ENCODE results near the gene ROPN1L. TPM values are rescaled to one million over a fixed set of nuclear protein-coding genes. Genes with fewer than 3 reads are reported as not detected.

ROPN1L gene
- total RNA-seq, 1 donor from 2014 or later: 0.77 TPM

GRCh38 chr5:10434392-10434791 is 7.3 kb upstream of the ROPN1L start:
- Mint-ChIP-seq H3K9me3 (ENCODE audit: unreplicated experiment) (no peaks in the 10 kb centered on the region), H3K27me3 (ENCODE audit: low read depth, unreplicated experiment) (no peaks in the 10 kb centered on the region), H3K4me1 (ENCODE audit: low read depth, unreplicated experiment) (peaks cover 5% of the 10 kb centered on the region), H3K27ac (ENCODE audit: unreplicated experiment) (no peak overlapping the region), H3K36me3 (ENCODE audit: low read depth, unreplicated experiment) (peaks cover 14% of the 10 kb centered on the region), H3K4me3 (ENCODE audit: unreplicated experiment) (no peak overlapping the region)
- TF ChIP-seq EZH2 (IDR thresholded peaks at IDR 0.05; ENCODE audit: insufficient read depth, low read length): no peak
- no peak for TF ChIP-seq CTCF (IDR thresholded peaks at IDR 0.05; ENCODE audit: insufficient read depth, low read depth, low read length)
- Histone ChIP-seq H3K27ac (ENCODE audit: low read depth, low read length) (peak overlapping the region; percentile 22), H3K4me1 (ENCODE audit: insufficient read depth, low read length) (peaks cover 16% of the 10 kb centered on the region), H4K20me1 (ENCODE audit: insufficient read depth, low read length) (peaks cover 39% of the 10 kb centered on the region), H3K9ac (ENCODE audit: low read length) (no peak overlapping the region), H3K4me3 (ENCODE audit: insufficient read depth, low read depth, low read length) (no peak overlapping the region), H3K27me3 (ENCODE audit: insufficient read depth, low read length) (no peaks in the 10 kb centered on the region), H3K9me3 (ENCODE audit: insufficient read depth, low read depth, low read length) (no peaks in the 10 kb centered on the region), H3K79me2 (ENCODE audit: insufficient read depth, low read length) (no peaks in the 10 kb centered on the region), H3K4me2 (ENCODE audit: low read length) (peak overlapping the region; percentile 27), H3K36me3 (ENCODE audit: insufficient read depth, low read length) (peaks cover 46% of the 10 kb centered on the region), H2AFZ (ENCODE audit: low read depth, low read length) (no peak overlapping the region)
- FAIRE-seq (no peak), DNase-seq (ENCODE audit: low read depth) (peak; percentile 69)

- peaks cover 15% of the 10 kb centered on the region for H4K20me1 ChIP-seq (ENCODE audit: insufficient read depth, low read length)
- H3K27ac Mint-ChIP-seq (ENCODE audit: unreplicated experiment): no peak overlapping the region
- no peaks in the 10 kb centered on the region for H3K27me3 ChIP-seq (ENCODE audit: insufficient read depth, low read length)
- no peaks in the 10 kb centered on the region for H3K9me3 Mint-ChIP-seq (ENCODE audit: unreplicated experiment)
- H3K36me3 ChIP-seq (ENCODE audit: insufficient read depth, low read length): peaks cover 20% of the 10 kb centered on the region
- peaks cover 11% of the 10 kb centered on the region for H3K4me1 Mint-ChIP-seq (ENCODE audit: low read depth, unreplicated experiment)
- H3K27ac ChIP-seq (ENCODE audit: low read depth, low read length): no peak overlapping the region
- no peaks in the 10 kb centered on the region for H3K9me3 ChIP-seq (ENCODE audit: insufficient read depth, low read depth, low read length)
- TF ChIP-seq EZH2 (IDR thresholded peaks at IDR 0.05; ENCODE audit: insufficient read depth, low read length) (no peak), CTCF (IDR thresholded peaks at IDR 0.05; ENCODE audit: insufficient read depth, low read depth, low read length) (no peak)
- no peak overlapping the region for H2AFZ ChIP-seq (ENCODE audit: low read depth, low read length)
- no peaks in the 10 kb centered on the region for H3K79me2 ChIP-seq (ENCODE audit: insufficient read depth, low read length)
- no peak overlapping the region for H3K4me3 ChIP-seq (ENCODE audit: insufficient read depth, low read depth, low read length)
- no peak overlapping the region for H3K9ac ChIP-seq (ENCODE audit: low read length)
- FAIRE-seq (no peak), DNase-seq (ENCODE audit: low read depth) (no peak)
- H3K36me3 Mint-ChIP-seq (ENCODE audit: low read depth, unreplicated experiment): peaks cover 2% of the 10 kb centered on the region
- no peak overlapping the region for H3K4me3 Mint-ChIP-seq (ENCODE audit: unreplicated experiment)
- H3K4me2 ChIP-seq (ENCODE audit: low read length): no peak overlapping the region
- peaks cover 2% of the 10 kb centered on the region for H3K27me3 Mint-ChIP-seq (ENCODE audit: low read depth, unreplicated experiment)
- peaks cover 28% of the 10 kb centered on the region for H3K4me1 ChIP-seq (ENCODE audit: insufficient read depth, low read length)
Observed at GRCh38 chr5:10438301-10438700, 3.4 kb upstream of the ROPN1L start.

- Mint-ChIP-seq H3K9me3 (ENCODE audit: unreplicated experiment) (no peaks in the 10 kb centered on the region), H3K36me3 (ENCODE audit: low read depth, unreplicated experiment) (no peaks in the 10 kb centered on the region), H3K4me1 (ENCODE audit: low read depth, unreplicated experiment) (peaks cover 6% of the 10 kb centered on the region), H3K4me3 (ENCODE audit: unreplicated experiment) (no peak overlapping the region), H3K27ac (ENCODE audit: unreplicated experiment) (no peak overlapping the region), H3K27me3 (ENCODE audit: low read depth, unreplicated experiment) (peaks cover 2% of the 10 kb centered on the region)
- no peak overlapping the region for H3K4me2 ChIP-seq (ENCODE audit: low read length)
- H4K20me1 ChIP-seq (ENCODE audit: insufficient read depth, low read length): peaks cover 10% of the 10 kb centered on the region
- DNase-seq (ENCODE audit: low read depth): no peak
- H3K79me2 ChIP-seq (ENCODE audit: insufficient read depth, low read length): no peaks in the 10 kb centered on the region
- no peak overlapping the region for H3K4me3 ChIP-seq (ENCODE audit: insufficient read depth, low read depth, low read length)
- TF ChIP-seq CTCF (IDR thresholded peaks at IDR 0.05; ENCODE audit: insufficient read depth, low read depth, low read length) (no peak), EZH2 (IDR thresholded peaks at IDR 0.05; ENCODE audit: insufficient read depth, low read length) (no peak)
- no peak overlapping the region for H3K27ac ChIP-seq (ENCODE audit: low read depth, low read length)
- H3K36me3 ChIP-seq (ENCODE audit: insufficient read depth, low read length): peaks cover 10% of the 10 kb centered on the region
- H3K27me3 ChIP-seq (ENCODE audit: insufficient read depth, low read length): no peaks in the 10 kb centered on the region
- FAIRE-seq: no peak
- H3K9me3 ChIP-seq (ENCODE audit: insufficient read depth, low read depth, low read length): no peaks in the 10 kb centered on the region
- H3K9ac ChIP-seq (ENCODE audit: low read length): no peak overlapping the region
- no peak overlapping the region for H2AFZ ChIP-seq (ENCODE audit: low read depth, low read length)
- H3K4me1 ChIP-seq (ENCODE audit: insufficient read depth, low read length): peaks cover 17% of the 10 kb centered on the region
Observed at GRCh38 chr5:10439692-10440091, 2.0 kb upstream of the ROPN1L start.
